Measurements from ENCODE around the gene BAIAP3.

The BAIAP3 gene

GRCh38 chr16:1347962-1348361 is 14.5 kb downstream of the BAIAP3 start:
- WGBS (ENCODE audit: insufficient coverage) = 95% methylated on average over 17 of the region's 29 CpGs
- H3K36me3 ChIP-seq (ENCODE audit: control insufficient read depth in 4 of 4, insufficient read depth in 4 of 4, low read length in 3 of 4) = peaks cover 2 to 30% (median 18%) of the 10 kb centered on the region in 4 experiments
- ChIA-PET CTCF (interaction anchor here (0.9 to 3.7 kb wide), 2 partner anchors 15 to 65 kb away, joined by 3 to 17 read pairs; no protein-coding TSS in a partner anchor), POLR2A (interaction anchor here (0.5 kb wide), 1 partner anchor 1822 kb away, joined by 4 read pairs; no protein-coding TSS in a partner anchor)
- H3K4me3 ChIP-seq (ENCODE audit: control insufficient read depth in 1 of 7, extremely low read depth in 1 of 7, insufficient read depth in 4 of 7, low read depth in 2 of 7, low read length in 6 of 7) = no peak overlapping the region
- DNase-seq = no peak
- no peaks in the 10 kb centered on the region for H3K27me3 ChIP-seq (replicated peaks in 2 of 5; ENCODE audit: control insufficient read depth in 4 of 5, insufficient read depth in 5 of 5, low read length in 4 of 5)
- no peaks in the 10 kb centered on the region for H3K9me3 ChIP-seq (ENCODE audit: control extremely low read depth in 1 of 5, control insufficient read depth in 4 of 5, insufficient read depth in 2 of 5, low read depth in 1 of 5, low read length in 4 of 5)
- H3K4me1 ChIP-seq (ENCODE audit: control extremely low read depth in 1 of 4, control insufficient read depth in 4 of 4, insufficient read depth in 4 of 4, low read length in 3 of 4) = peaks cover 9 to 30% (median 26%) of the 10 kb centered on the region in 4 experiments
- no peak overlapping the region for H3K27ac ChIP-seq (ENCODE audit: insufficient read depth in 1 of 2, low read depth in 1 of 2, low read length in 2 of 2, poor library complexity in 1 of 2, severe bottlenecking in 2 of 2)

GRCh38 chr16:1348441-1348840 is 15.0 kb downstream of the BAIAP3 start:
- CTCF ChIA-PET = interaction anchor here (0.9 to 3.7 kb wide), 3 partner anchors 12 to 65 kb away, joined by 3 to 17 read pairs (median 4); no protein-coding TSS in a partner anchor
- H3K9me3 ChIP-seq (ENCODE audit: control extremely low read depth in 1 of 5, control insufficient read depth in 4 of 5, insufficient read depth in 2 of 5, low read depth in 1 of 5, low read length in 4 of 5) = no peaks in the 10 kb centered on the region
- no peak for DNase-seq
- no peak overlapping the region for H3K27ac ChIP-seq (ENCODE audit: insufficient read depth in 1 of 2, low read depth in 1 of 2, low read length in 2 of 2, poor library complexity in 1 of 2, severe bottlenecking in 2 of 2)
- H3K36me3 ChIP-seq (ENCODE audit: control insufficient read depth in 4 of 4, insufficient read depth in 4 of 4, low read length in 3 of 4) = peaks cover 2 to 30% (median 18%) of the 10 kb centered on the region in 4 experiments
- H3K4me3 ChIP-seq (ENCODE audit: control insufficient read depth in 1 of 7, extremely low read depth in 1 of 7, insufficient read depth in 4 of 7, low read depth in 2 of 7, low read length in 6 of 7) = no peak overlapping the region
- POLR2A ChIA-PET = interaction anchor here (0.5 kb wide), 1 partner anchor 1821 kb away, joined by 4 read pairs; no protein-coding TSS in a partner anchor
- no peaks in the 10 kb centered on the region for H3K27me3 ChIP-seq (replicated peaks in 2 of 5; ENCODE audit: control insufficient read depth in 4 of 5, insufficient read depth in 5 of 5, low read length in 4 of 5)
- H3K4me1 ChIP-seq (ENCODE audit: control extremely low read depth in 1 of 4, control insufficient read depth in 4 of 4, insufficient read depth in 4 of 4, low read length in 3 of 4) = peaks cover 9 to 29% (median 25%) of the 10 kb centered on the region in 4 experiments
- 96% methylated on average over 13 of the region's 15 CpGs for WGBS (ENCODE audit: insufficient coverage)

- H3K9me3 ChIP-seq (ENCODE audit: control extremely low read depth in 1 of 5, control insufficient read depth in 4 of 5, insufficient read depth in 2 of 5, low read depth in 1 of 5, low read length in 4 of 5) = no peaks in the 10 kb centered on the region
- H3K4me1 ChIP-seq (ENCODE audit: control extremely low read depth in 1 of 4, control insufficient read depth in 4 of 4, insufficient read depth in 4 of 4, low read length in 3 of 4) = peaks cover 9 to 27% (median 22%) of the 10 kb centered on the region in 4 experiments
- no peak overlapping the region for H3K4me3 ChIP-seq (ENCODE audit: control insufficient read depth in 1 of 7, extremely low read depth in 1 of 7, insufficient read depth in 4 of 7, low read depth in 2 of 7, low read length in 6 of 7)
- POLR2A ChIA-PET = no interaction called here
- CTCF ChIA-PET = interaction anchor here (0.9 to 3.7 kb wide), 3 partner anchors 13 to 64 kb away, joined by 3 to 17 read pairs (median 4); no protein-coding TSS in a partner anchor
- peaks cover 2 to 30% (median 18%) of the 10 kb centered on the region in 4 experiments for H3K36me3 ChIP-seq (ENCODE audit: control insufficient read depth in 4 of 4, insufficient read depth in 4 of 4, low read length in 3 of 4)
- no peaks in the 10 kb centered on the region for H3K27me3 ChIP-seq (replicated peaks in 2 of 5; ENCODE audit: control insufficient read depth in 4 of 5, insufficient read depth in 5 of 5, low read length in 4 of 5)
- no peak overlapping the region for H3K27ac ChIP-seq (ENCODE audit: insufficient read depth in 1 of 2, low read depth in 1 of 2, low read length in 2 of 2, poor library complexity in 1 of 2, severe bottlenecking in 2 of 2)
- DNase-seq = no peak
- 95% methylated on average over 14 of the region's 14 CpGs for WGBS (ENCODE audit: insufficient coverage)
Measured at GRCh38 chr16:1348926-1349325, 15.5 kb downstream of the BAIAP3 start.

GRCh38 chr16:1349351-1349750 is 15.9 kb downstream of the BAIAP3 start:
- ChIA-PET CTCF (interaction anchor here (0.9 to 3.7 kb wide), 3 partner anchors 13 to 14 kb away, joined by 3 to 17 read pairs (median 4); no protein-coding TSS in a partner anchor), POLR2A (no interaction called here)
- Histone ChIP-seq H3K4me1 (ENCODE audit: control extremely low read depth in 1 of 4, control insufficient read depth in 4 of 4, insufficient read depth in 4 of 4, low read length in 3 of 4) (peaks cover 9 to 29% (median 21%) of the 10 kb centered on the region in 4 experiments), H3K36me3 (ENCODE audit: control insufficient read depth in 4 of 4, insufficient read depth in 4 of 4, low read length in 3 of 4) (peaks cover 2 to 30% (median 18%) of the 10 kb centered on the region in 4 experiments), H3K9me3 (ENCODE audit: control extremely low read depth in 1 of 5, control insufficient read depth in 4 of 5, insufficient read depth in 2 of 5, low read depth in 1 of 5, low read length in 4 of 5) (no peaks in the 10 kb centered on the region), H3K4me3 (ENCODE audit: control insufficient read depth in 1 of 7, extremely low read depth in 1 of 7, insufficient read depth in 4 of 7, low read depth in 2 of 7, low read length in 6 of 7) (no peak overlapping the region), H3K27ac (ENCODE audit: insufficient read depth in 1 of 2, low read depth in 1 of 2, low read length in 2 of 2, poor library complexity in 1 of 2, severe bottlenecking in 2 of 2) (no peak overlapping the region), H3K27me3 (replicated peaks in 2 of 5; ENCODE audit: control insufficient read depth in 4 of 5, insufficient read depth in 5 of 5, low read length in 4 of 5) (no peaks in the 10 kb centered on the region)
- no peak for DNase-seq
- WGBS (ENCODE audit: insufficient coverage) = 93% methylated on average over 14 of the region's 16 CpGs

GRCh38 chr16:1349951-1350350 is 16.5 kb downstream of the BAIAP3 start:
- ChIA-PET POLR2A (no interaction called here), CTCF (interaction anchor here (0.9 to 1.6 kb wide), 2 partner anchors 12 to 13 kb away, joined by 3 to 7 read pairs; no protein-coding TSS in a partner anchor)
- Histone ChIP-seq H3K4me1 (ENCODE audit: control extremely low read depth in 1 of 4, control insufficient read depth in 4 of 4, insufficient read depth in 4 of 4, low read length in 3 of 4) (peaks cover 9 to 29% (median 21%) of the 10 kb centered on the region in 4 experiments), H3K27ac (ENCODE audit: insufficient read depth in 1 of 2, low read depth in 1 of 2, low read length in 2 of 2, poor library complexity in 1 of 2, severe bottlenecking in 2 of 2) (no peak overlapping the region), H3K27me3 (replicated peaks in 2 of 5; ENCODE audit: control insufficient read depth in 4 of 5, insufficient read depth in 5 of 5, low read length in 4 of 5) (no peaks in the 10 kb centered on the region), H3K9me3 (ENCODE audit: control extremely low read depth in 1 of 5, control insufficient read depth in 4 of 5, insufficient read depth in 2 of 5, low read depth in 1 of 5, low read length in 4 of 5) (no peaks in the 10 kb centered on the region), H3K4me3 (ENCODE audit: control insufficient read depth in 1 of 7, extremely low read depth in 1 of 7, insufficient read depth in 4 of 7, low read depth in 2 of 7, low read length in 6 of 7) (no peak overlapping the region), H3K36me3 (ENCODE audit: control insufficient read depth in 4 of 4, insufficient read depth in 4 of 4, low read length in 3 of 4) (peaks cover 2 to 30% (median 18%) of the 10 kb centered on the region in 4 experiments)
- DNase-seq = no peak
- WGBS (ENCODE audit: insufficient coverage) = 91% methylated on average over 16 of the region's 17 CpGs

- ChIA-PET CTCF (interaction anchor here (1.6 kb wide), 1 partner anchor 13 kb away, joined by 7 read pairs; no protein-coding TSS in a partner anchor), POLR2A (no interaction called here)
- peak overlapping the region in 1 of 2 experiments; percentile 73 for H3K27ac ChIP-seq (ENCODE audit: insufficient read depth in 1 of 2, low read depth in 1 of 2, low read length in 2 of 2, poor library complexity in 1 of 2, severe bottlenecking in 2 of 2)
- H3K9me3 ChIP-seq (ENCODE audit: control extremely low read depth in 1 of 5, control insufficient read depth in 4 of 5, insufficient read depth in 2 of 5, low read depth in 1 of 5, low read length in 4 of 5) = no peaks in the 10 kb centered on the region
- peaks cover 9 to 29% (median 21%) of the 10 kb centered on the region in 4 experiments for H3K4me1 ChIP-seq (ENCODE audit: control extremely low read depth in 1 of 4, control insufficient read depth in 4 of 4, insufficient read depth in 4 of 4, low read length in 3 of 4)
- 98% methylated on average over 18 of the region's 19 CpGs for WGBS (ENCODE audit: insufficient coverage)
- H3K27me3 ChIP-seq (replicated peaks in 2 of 5; ENCODE audit: control insufficient read depth in 4 of 5, insufficient read depth in 5 of 5, low read length in 4 of 5) = no peaks in the 10 kb centered on the region
- peak overlapping the region in 6 of 7 experiments; percentile 82 to 99 (median 92) for H3K4me3 ChIP-seq (ENCODE audit: control insufficient read depth in 1 of 7, extremely low read depth in 1 of 7, insufficient read depth in 4 of 7, low read depth in 2 of 7, low read length in 6 of 7)
- H3K36me3 ChIP-seq (ENCODE audit: control insufficient read depth in 4 of 4, insufficient read depth in 4 of 4, low read length in 3 of 4) = peaks cover 2 to 30% (median 18%) of the 10 kb centered on the region in 4 experiments
- no peak for DNase-seq
Measured at GRCh38 chr16:1350691-1351090, 17.2 kb downstream of the BAIAP3 start.

- ChIA-PET CTCF (interaction anchor here (1.6 kb wide), 1 partner anchor 14 kb away, joined by 7 read pairs; no protein-coding TSS in a partner anchor), POLR2A (no interaction called here)
- DNase-seq = no peak
- 1% methylated on average over 18 of the region's 35 CpGs for WGBS (ENCODE audit: insufficient coverage)
- peaks cover 9 to 29% (median 21%) of the 10 kb centered on the region in 4 experiments for H3K4me1 ChIP-seq (ENCODE audit: control extremely low read depth in 1 of 4, control insufficient read depth in 4 of 4, insufficient read depth in 4 of 4, low read length in 3 of 4)
- H3K9me3 ChIP-seq (ENCODE audit: control extremely low read depth in 1 of 5, control insufficient read depth in 4 of 5, insufficient read depth in 2 of 5, low read depth in 1 of 5, low read length in 4 of 5) = no peaks in the 10 kb centered on the region
- H3K27me3 ChIP-seq (replicated peaks in 2 of 5; ENCODE audit: control insufficient read depth in 4 of 5, insufficient read depth in 5 of 5, low read length in 4 of 5) = no peaks in the 10 kb centered on the region
- H3K4me3 ChIP-seq (ENCODE audit: control insufficient read depth in 1 of 7, extremely low read depth in 1 of 7, insufficient read depth in 4 of 7, low read depth in 2 of 7, low read length in 6 of 7) = peak overlapping the region; percentile 78 to 99 (median 92)
- H3K27ac ChIP-seq (ENCODE audit: insufficient read depth in 1 of 2, low read depth in 1 of 2, low read length in 2 of 2, poor library complexity in 1 of 2, severe bottlenecking in 2 of 2) = peak overlapping the region; percentile 33 to 73
- peaks cover 2 to 30% (median 18%) of the 10 kb centered on the region in 4 experiments for H3K36me3 ChIP-seq (ENCODE audit: control insufficient read depth in 4 of 4, insufficient read depth in 4 of 4, low read length in 3 of 4)
Measured at GRCh38 chr16:1351215-1351581, 17.8 kb downstream of the BAIAP3 start.

Measured in common myeloid progenitor, CD34-positive (primary cell).